B cell (primary cell): ENCODE measurements around the gene UGT1A7.

ENCODE experiments used
- EZH2 ChIP-seq: IDR thresholded peaks from 2 replicates; pipeline ENCODE4 v1.6.1; 2012; ENCODE audit warnings: borderline replicate concordance, low read depth, mild to moderate bottlenecking, moderate library complexity, low read length; ENCODE audit not compliant: insufficient read depth, poor library complexity, severe bottlenecking
- TF ChIP-seq, protein P1 (sequence below): fragments of 200-600 bp; IDR thresholded peaks from one replicate; pipeline ENCODE4 v1.8.0; 2022; ENCODE audit warnings: antibody characterized with exemption, mild to moderate bottlenecking

DNA sequence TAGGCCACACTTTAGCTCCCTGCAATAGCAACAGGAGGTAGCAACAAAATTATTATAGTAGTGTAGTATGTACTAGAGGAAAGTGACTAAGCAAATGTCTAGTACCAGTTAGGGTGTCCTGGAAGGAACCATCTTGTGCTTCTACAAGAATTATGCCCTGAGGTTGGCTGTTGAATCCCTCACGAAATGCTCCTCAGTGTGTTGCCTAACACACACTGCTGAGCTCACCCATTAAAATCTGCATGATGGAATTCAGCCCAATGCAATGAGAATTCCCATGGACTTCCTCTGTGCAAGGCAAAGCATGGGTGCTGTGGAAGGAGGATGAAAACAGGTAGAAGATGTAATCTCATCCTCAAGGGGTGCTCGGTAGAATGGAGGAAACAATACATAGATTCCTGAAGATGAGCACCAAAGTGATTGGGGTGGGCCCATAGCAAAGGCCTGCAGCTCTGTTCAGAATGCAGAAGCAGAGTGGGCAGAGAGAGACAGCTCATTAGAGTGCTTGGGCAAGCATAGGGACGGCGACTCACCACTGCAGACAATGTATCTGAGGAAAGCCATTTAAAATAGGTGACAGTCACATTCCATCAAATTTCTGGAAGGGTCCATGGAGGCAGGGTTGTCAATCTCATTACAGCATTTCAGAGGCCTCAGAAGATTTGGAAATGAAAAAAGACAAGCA, 1.2 kb upstream of the UGT1A7 start:
- TF ChIP-seq, protein P1, sequence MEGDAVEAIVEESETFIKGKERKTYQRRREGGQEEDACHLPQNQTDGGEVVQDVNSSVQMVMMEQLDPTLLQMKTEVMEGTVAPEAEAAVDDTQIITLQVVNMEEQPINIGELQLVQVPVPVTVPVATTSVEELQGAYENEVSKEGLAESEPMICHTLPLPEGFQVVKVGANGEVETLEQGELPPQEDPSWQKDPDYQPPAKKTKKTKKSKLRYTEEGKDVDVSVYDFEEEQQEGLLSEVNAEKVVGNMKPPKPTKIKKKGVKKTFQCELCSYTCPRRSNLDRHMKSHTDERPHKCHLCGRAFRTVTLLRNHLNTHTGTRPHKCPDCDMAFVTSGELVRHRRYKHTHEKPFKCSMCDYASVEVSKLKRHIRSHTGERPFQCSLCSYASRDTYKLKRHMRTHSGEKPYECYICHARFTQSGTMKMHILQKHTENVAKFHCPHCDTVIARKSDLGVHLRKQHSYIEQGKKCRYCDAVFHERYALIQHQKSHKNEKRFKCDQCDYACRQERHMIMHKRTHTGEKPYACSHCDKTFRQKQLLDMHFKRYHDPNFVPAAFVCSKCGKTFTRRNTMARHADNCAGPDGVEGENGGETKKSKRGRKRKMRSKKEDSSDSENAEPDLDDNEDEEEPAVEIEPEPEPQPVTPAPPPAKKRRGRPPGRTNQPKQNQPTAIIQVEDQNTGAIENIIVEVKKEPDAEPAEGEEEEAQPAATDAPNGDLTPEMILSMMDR, result no peak
- no peak for TF ChIP-seq EZH2
